GM18507 (cell line): ENCODE data around the gene TBC1D8.

ENCODE experiments used
- DNase-seq: peaks from one replicate; pipeline ENCODE4 v3.0.0; 2011; ENCODE audit warnings: low read depth; ENCODE audit not compliant: insufficient read length; ENCODE audit errors: extremely low spot score
- FAIRE-seq: peaks from 2 replicates; lab custom pipeline; 2011; peaks lifted over from hg19 to GRCh38; lab: Jason Lieb, UNC

Gene TBC1D8

GRCh38 chr2:100968146-100969145 lies 182.7 kb downstream of the TBC1D8 start:
- no peak for FAIRE-seq
- DNase-seq: no peak

DNA sequence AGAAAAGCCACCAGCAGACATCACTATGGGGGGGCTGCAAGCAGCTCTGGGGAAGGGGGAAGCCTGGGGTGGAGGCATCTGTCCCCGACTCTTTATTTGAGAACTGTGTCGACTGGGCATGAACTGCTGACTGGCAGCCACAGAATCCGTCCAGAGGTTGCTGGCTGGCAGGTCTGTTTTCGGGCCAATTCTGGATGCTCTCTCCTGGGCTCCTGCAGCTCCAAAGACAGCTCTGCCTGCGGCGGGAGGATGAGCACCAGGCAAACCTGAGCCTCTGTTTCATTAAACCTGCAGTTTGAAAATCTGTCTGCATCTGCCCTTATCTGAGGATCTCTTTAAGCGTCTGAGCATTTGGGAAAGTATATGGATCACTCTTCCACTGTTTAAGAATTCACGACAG lies 183.5 kb downstream of the TBC1D8 start:
- no peak for DNase-seq
- FAIRE-seq: no peak

DNA sequence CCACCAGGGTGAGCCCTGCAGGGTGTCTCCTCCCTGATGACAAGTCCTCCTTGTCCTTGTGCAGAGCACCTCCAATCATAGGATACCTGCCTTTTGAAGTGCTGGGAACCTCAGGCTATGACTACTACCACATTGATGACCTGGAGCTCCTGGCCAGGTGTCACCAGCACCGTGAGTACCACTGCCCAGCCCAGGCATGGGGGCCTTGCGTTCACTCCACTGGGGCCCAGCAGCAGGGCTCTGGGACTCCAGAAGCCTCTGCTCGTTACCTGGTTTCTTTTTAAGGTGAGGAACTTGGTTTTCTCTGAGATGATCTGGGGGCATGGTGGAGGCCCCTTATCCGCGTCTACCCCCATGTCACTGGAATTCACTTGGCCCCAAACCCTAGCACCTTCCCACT lies 185.6 kb downstream of the TBC1D8 start:
- DNase-seq (no peak), FAIRE-seq (no peak)

DNA sequence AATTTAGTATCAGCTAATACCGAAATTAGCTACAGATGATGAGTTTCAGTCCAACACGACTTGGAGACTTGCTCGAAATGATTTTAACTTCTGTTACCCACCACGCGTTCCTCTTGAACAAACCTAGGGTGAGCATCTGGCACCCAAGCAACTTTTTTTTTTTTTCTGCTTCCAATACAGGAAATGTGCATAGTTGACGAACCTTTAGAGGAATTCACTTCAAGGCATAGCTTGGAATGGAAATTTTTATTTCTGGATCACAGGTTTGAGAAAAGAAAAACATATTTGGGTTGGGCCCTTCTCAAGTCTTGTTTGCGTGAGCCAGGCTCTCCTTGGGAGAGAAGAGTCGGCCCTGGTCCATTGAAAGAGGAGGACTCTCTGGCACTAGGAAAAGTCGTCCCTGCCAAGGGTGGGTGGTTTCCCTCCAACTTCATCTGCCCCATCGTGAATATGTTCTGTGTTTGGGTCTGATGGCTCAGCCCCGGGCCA lies 186.5 kb downstream of the TBC1D8 start:
- FAIRE-seq (no peak), DNase-seq (no peak)

DNA sequence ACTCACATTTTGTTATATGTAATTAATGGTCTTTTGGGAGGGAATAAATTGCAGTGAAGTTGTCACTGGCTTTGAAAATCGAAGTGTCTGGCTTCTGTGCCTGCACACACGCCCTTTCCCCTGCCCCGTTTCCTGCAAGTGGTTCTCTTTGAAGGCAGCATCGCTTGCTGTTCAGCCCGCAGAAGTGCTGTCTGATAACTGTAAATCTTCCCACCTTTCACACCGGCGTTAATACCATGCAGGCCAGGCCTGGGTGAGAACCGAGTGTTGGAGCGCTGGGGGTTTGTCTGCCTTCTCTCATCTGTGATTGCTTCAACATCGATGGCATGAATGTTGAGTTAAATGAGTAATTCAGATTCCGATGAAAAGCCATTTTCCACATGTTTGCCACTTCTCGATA lies 187.0 kb downstream of the TBC1D8 start:
- FAIRE-seq: no peak
- no peak for DNase-seq

DNA sequence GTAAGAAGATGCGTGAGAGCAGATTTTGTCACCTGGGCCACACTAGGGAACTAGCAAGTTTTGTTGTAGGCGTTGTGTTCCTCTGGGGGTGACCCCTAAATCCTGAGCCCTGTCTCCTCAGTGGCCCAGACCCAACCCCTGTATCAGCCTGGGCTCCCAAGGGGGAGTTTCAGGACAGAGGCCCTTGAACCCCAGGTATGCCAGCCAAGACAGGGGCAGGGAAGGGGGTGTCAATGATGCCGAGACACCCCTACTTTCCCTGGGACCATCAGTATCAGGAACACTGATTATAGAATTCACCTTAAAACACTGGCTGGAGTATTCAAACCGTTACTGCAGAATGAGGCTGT lies 188.2 kb downstream of the TBC1D8 start:
- DNase-seq (no peak), FAIRE-seq (no peak)

GRCh38 chr2:100962366-100963025 lies 188.7 kb downstream of the TBC1D8 start:
- no peak for FAIRE-seq

GRCh38 chr2:100960688-100961087 lies 190.5 kb downstream of the TBC1D8 start:
- FAIRE-seq (no peak), DNase-seq (no peak)

More at GRCh38 chr2:100962366-100963025, 188.7 kb downstream of the TBC1D8 start:
- DNase-seq: no peak

GRCh38 chr2:100959225-100959880 lies 191.8 kb downstream of the TBC1D8 start:
- no peak for DNase-seq
- FAIRE-seq: no peak

GRCh38 chr2:100957996-100958653 lies 193.1 kb downstream of the TBC1D8 start:
- DNase-seq: no peak

More at GRCh38 chr2:100957996-100958653, 193.1 kb downstream of the TBC1D8 start:
- FAIRE-seq: no peak
